Lung (tissue), 12 donors: Measurements from ENCODE around the gene DNAJC6. TPM values are rescaled to one million over a fixed set of nuclear protein-coding genes. Genes with fewer than 3 reads are reported as not detected.
"Not testable (repeated sequence)": the region's sequence is repeated elsewhere in the genome, so short reads cannot be mapped to it uniquely, and the experiment has no call there.

ENCODE experiments used
- ATAC-seq: fragments of 200-7000 bp; cut with Tn5 transposase; one replicate; pipeline ENCODE4 v1.9.1; 2020; ENCODE audit warnings: moderate number of reproducible peaks; ENCODE audit not compliant: insufficient read depth, low FRiP score
- DNase-seq, 3 donors: peaks; one replicate each; pipeline ENCODE4 v3.0.0-alpha.2; 2013 to 2017
- H3K27ac ChIP-seq, 2 donors: one replicate each; pipeline ENCODE4 v1.5.1; 2013; ENCODE audit warnings: mild to moderate bottlenecking in 2 of 2, moderate library complexity in 2 of 2, control low read depth in 1 of 2, inconsistent platforms in 1 of 2, low read depth in 1 of 2, low read length in 1 of 2
- H3K27me3 ChIP-seq, 3 donors: one replicate each; pipeline ENCODE4 v1.5.1; 2013; ENCODE audit warnings: low read length in 2 of 3; ENCODE audit not compliant: control insufficient read depth in 3 of 3, insufficient read depth in 3 of 3
- H3K36me3 ChIP-seq, 4 donors: one replicate each; pipeline ENCODE4 v1.5.1; 2013; ENCODE audit warnings: low read length in 4 of 4, mild to moderate bottlenecking in 1 of 4, moderate library complexity in 1 of 4; ENCODE audit not compliant: control insufficient read depth in 4 of 4, insufficient read depth in 4 of 4
- H3K4me1 ChIP-seq, 5 donors: one replicate each; pipeline ENCODE4 v1.5.1; 2013; ENCODE audit warnings: low read length in 5 of 5, mild to moderate bottlenecking in 2 of 5, moderate library complexity in 1 of 5; ENCODE audit not compliant: control insufficient read depth in 5 of 5, insufficient read depth in 5 of 5
- H3K4me3 ChIP-seq: one replicate; pipeline ENCODE4 v1.5.1; 2013; ENCODE audit warnings: mild to moderate bottlenecking, control low read depth, moderate library complexity
- H3K9ac ChIP-seq, 2 donors: one replicate each; pipeline ENCODE4 v1.5.1; 2013; ENCODE audit warnings: low read length in 2 of 2, control low read depth in 1 of 2; ENCODE audit not compliant: insufficient read depth in 1 of 2
- H3K9me3 ChIP-seq, 4 donors: one replicate each; pipeline ENCODE4 v1.5.1; 2013; ENCODE audit warnings: low read length in 3 of 4, mild to moderate bottlenecking in 1 of 4, moderate library complexity in 1 of 4; ENCODE audit not compliant: control insufficient read depth in 4 of 4, insufficient read depth in 3 of 4
- WGBS, 2 donors: extraction: QIAGEN DNeasy Blood & Tissue Kit; methylation state at CpG; one replicate each; pipeline ENCODE4 v1.1.7; 2013; 5-methylcytosine and 5-hydroxymethylcytosine counted together
- polyA plus RNA-seq, 2 donors: library from polyadenylated mRNA; stranded (reverse); fragments of 200-250 nt; gene quantifications; one replicate each; pipeline ENCODE4 v1.2.1, GENCODE V29; 2013
- total RNA-seq, 2 donors: library from RNA; depleted of rRNA in 1 of 2; stranded (reverse); fragments of >200 nt in 1 of 2; gene quantifications; one replicate each; pipeline ENCODE4 v1.2.1, GENCODE V29; 2014 to 2021
- TF ChIP-seq, protein P1 (sequence below): IDR thresholded peaks from 2 replicates; pipeline ENCODE4 v1.5.1; 2012; ENCODE audit warnings: mild to moderate bottlenecking; ENCODE audit errors: control extremely low read depth, extremely low read depth
- donor health status: control.
- donor health status: control.
- donor health status: Bipolar disorder and iron deficiency.
- donor health status: healthy.
- donor health status: DM: yes; HTN: yes; CAD: no.

The DNAJC6 gene
- total and polyA plus RNA-seq, 4 donors: 0.96 to 5.0 (median 3.0) TPM

DNA sequence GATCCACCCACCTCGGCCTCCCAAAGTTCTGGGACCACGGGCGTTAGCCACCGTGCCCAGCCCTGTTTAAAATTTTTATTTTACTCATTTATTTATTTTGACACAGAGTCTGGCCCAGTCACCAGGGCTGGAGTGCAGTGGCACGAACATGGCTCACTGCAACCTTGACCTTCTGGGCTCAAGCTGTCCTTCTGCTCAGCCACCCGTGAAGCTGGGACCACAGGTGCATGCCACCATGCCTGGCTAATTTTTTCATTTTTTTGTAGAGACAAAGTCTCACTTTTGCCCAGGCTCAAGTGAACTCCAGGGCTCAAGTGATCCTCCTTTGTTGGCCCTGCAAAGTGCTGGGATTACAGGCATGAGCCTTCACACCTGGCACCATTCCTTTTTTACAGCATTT is 27.5 kb upstream of the DNAJC6 start:
- no peak overlapping the region for H3K9ac ChIP-seq
- H3K36me3 ChIP-seq: no peaks in the 10 kb centered on the region
- ATAC-seq: no peak
- no peak overlapping the region for H3K27ac ChIP-seq
- 91 to 92% methylated on average over 6 of the region's 6 CpGs for WGBS, 2 donors
- TF ChIP-seq, protein P1, sequence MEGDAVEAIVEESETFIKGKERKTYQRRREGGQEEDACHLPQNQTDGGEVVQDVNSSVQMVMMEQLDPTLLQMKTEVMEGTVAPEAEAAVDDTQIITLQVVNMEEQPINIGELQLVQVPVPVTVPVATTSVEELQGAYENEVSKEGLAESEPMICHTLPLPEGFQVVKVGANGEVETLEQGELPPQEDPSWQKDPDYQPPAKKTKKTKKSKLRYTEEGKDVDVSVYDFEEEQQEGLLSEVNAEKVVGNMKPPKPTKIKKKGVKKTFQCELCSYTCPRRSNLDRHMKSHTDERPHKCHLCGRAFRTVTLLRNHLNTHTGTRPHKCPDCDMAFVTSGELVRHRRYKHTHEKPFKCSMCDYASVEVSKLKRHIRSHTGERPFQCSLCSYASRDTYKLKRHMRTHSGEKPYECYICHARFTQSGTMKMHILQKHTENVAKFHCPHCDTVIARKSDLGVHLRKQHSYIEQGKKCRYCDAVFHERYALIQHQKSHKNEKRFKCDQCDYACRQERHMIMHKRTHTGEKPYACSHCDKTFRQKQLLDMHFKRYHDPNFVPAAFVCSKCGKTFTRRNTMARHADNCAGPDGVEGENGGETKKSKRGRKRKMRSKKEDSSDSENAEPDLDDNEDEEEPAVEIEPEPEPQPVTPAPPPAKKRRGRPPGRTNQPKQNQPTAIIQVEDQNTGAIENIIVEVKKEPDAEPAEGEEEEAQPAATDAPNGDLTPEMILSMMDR: no peak
- H3K27me3 ChIP-seq: no peaks in the 10 kb centered on the region
- peaks cover 2 to 30% (median 6%) of the 10 kb centered on the region in 5 donors for H3K4me1 ChIP-seq
- no peak for DNase-seq
- no peak overlapping the region for H3K4me3 ChIP-seq
- H3K9me3 ChIP-seq: no peaks in the 10 kb centered on the region

DNA sequence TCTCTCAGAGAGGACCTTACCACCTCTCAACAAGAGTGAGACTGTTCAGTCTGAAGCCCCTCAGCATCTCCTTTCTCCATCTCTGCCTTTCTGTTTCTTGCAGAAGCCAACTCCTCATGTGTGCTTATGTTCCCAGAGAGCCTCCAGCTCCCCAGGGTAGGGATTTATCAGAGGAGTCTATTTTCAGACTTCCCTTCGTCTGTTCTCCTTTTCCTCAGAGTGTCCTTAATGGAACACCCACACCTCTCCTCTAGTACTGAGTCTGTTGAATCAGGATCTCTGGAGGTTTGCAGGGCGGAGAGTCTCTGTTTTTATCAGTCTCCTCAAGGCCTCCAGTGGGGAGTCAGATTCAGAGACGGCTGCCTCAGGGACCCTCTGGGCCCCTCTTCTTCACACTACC is 25.1 kb upstream of the DNAJC6 start:
- Histone ChIP-seq H3K27ac (no peak overlapping the region), H3K9ac (no peak overlapping the region), H3K4me1 (peaks cover 0 to 6% (median 0%) of the 10 kb centered on the region in 5 donors), H3K27me3 (no peaks in the 10 kb centered on the region), H3K9me3 (no peaks in the 10 kb centered on the region), H3K36me3 (no peaks in the 10 kb centered on the region), H3K4me3 (no peak overlapping the region)
- WGBS, 2 donors: 87 to 92% methylated on average over 3 of the region's 3 CpGs
- TF ChIP-seq, protein P1: no peak
- peak; percentile 27 for ATAC-seq
- DNase-seq: no peak

DNA sequence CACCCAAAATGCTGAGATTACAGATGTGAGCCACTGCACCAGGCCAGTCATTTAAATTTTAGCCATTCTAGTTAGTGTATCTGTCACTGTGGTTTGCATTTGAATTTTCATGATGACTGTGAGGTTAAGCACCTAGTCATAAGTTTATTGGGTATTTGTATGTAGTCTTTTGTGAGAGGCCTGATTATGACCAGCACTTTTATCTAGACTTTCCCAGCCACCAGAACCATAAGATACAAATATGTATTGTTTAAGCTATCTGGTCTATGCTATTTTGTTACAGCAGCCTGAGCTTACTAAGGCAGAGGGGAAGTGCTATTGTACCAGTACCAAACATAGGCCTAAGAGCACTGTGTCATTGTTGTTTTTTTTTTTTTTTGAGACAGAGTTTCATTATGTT is 19.9 kb upstream of the DNAJC6 start:
- H3K9ac ChIP-seq: no peak overlapping the region
- H3K36me3 ChIP-seq: no peaks in the 10 kb centered on the region
- H3K9me3 ChIP-seq: no peaks in the 10 kb centered on the region
- no peaks in the 10 kb centered on the region for H3K27me3 ChIP-seq
- TF ChIP-seq, protein P1: no peak
- no peak overlapping the region for H3K4me3 ChIP-seq
- DNase-seq (no peak), ATAC-seq (no peak)
- H3K27ac ChIP-seq: no peak overlapping the region
- no peaks in the 10 kb centered on the region for H3K4me1 ChIP-seq

DNA sequence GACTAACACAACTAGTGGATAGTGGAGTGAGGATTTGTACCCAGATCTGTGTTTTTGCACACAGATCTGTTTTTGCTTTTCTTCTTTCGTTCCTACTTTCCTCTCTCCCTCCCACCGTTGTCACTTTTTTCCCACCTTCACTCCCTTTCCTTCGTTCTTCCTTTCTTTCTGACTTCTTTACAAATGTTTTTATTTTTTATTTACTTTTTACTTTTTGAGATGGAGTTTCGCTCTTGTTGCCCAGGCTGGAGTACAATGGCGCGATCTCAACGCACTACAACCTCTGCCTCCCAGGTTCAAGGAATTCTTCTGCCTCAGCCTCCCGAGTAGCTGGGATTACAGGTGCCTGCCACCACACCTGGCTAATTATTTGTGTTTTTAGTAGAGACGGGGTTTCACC is 17.5 kb upstream of the DNAJC6 start:
- H3K27me3 ChIP-seq, H3K27ac ChIP-seq, H3K4me1 ChIP-seq, H3K9me3 ChIP-seq, DNase-seq, H3K36me3 ChIP-seq, H3K4me3 ChIP-seq, H3K9ac ChIP-seq, ATAC-seq: not testable (repeated sequence)
- 90% methylated on average over 9 of the region's 9 CpGs for WGBS, 2 donors
